ENCODE measurements around the gene NRDE2.
A peak's percentile ranks its signal among the peaks of the same experiment; 100 is the strongest.

The NRDE2 gene

GRCh38 chr14:90295870-90296516 is 35.7 kb downstream of the NRDE2 start:
- DNase-seq: no peak

GRCh38 chr14:90294872-90295271 is 36.9 kb downstream of the NRDE2 start:
- no peak for DNase-seq

DNA sequence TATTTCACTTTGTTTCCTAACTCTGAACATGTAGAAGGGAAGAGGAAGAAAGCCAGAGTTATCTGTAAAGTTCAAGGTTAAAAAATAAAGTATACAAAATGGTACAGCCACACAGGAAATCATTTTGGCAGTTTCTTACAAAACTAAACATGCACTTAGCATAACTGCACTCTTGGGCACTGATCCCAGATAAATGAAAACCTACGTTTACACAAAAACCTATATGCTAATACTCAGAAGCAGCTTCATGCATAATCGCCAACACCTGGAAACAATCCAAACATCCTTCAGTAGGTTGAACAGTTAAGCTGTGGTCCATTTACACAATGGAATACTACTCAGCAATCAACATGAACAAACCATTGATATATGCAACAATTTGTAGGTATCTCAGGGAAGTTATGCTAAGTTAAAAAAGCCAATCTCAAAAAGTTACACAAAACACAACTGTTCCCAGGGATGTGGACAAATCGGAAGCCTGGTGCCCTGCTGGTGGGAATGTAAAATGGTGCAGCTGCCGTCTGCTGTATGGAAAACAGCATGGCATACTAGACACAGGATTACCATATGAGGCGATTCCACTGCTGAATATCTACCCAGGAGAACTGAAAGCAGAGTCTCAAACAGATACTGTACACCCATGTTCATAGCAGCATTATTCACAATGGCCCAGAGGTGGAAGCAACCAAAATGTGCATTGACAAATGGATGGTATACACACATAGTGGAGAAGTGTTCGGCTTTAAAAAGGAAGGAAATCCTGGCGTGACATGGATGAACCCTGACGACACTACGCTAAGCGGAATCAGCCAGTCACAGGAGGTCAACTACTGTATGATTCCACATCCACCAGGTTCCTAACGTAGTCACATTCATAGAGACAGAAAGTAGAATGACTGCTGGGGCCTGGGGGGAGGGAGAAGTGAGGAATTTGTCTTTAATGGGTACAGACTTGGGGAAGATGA is 37.7 kb downstream of the NRDE2 start:
- DNase-seq: no peak

GRCh38 chr14:90291699-90292098 is 40.0 kb downstream of the NRDE2 start:
- DNase-seq: no peak

GRCh38 chr14:90290337-90291011 is 41.3 kb downstream of the NRDE2 start:
- DNase-seq: no peak

DNA sequence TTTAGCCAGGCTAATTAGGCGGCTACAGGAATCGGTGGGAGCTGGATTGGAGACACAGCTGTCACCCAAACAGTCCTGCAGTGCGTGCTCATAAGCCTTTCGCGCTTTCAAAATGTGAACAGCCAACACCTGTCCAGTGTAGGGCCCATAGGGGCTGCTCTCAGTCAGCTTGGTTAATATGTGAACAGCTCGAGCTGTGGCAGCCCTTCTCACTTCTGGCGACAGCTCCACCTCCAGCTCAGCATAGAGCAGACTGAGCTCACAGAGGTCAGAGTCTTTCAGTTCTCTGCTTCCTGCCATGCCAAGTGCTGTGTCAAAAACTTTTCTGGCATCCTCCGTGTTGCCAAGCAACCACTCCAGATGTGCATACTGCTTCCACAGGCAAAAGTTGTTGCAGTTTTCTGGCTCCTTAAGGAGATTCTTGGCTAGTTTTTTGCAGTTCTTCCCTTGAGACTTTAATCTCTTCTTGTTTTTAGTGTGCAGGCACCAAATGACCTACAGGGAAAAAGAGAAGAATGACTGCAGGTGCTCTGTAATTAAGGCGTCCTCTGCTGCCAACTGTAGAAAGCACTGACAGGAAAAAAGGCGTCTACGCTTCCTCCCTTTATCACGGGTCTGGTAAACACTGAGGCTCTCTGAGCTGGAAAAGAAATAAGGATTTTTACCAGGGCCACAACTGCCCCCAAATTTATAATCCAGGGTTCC is 42.9 kb downstream of the NRDE2 start:
- no peak for DNase-seq

DNA sequence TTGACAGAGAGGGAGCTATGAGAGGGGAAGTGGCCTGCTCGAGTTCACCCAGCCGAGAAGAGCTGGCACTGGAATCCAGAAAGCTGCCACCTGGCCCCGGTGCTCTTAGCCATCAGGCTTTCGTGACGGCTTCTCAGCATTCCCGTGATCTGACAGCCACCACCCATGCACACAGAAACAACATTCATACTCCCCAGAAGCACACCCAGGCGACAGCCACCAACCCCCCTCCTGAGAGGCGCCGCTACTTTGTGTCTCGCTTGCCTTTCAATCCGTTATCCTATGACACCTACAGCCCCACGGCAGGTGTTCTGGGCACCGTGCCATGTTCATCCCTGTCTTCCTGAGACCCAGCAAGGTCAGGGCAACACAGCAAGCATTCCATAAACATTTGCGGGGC is 44.0 kb downstream of the NRDE2 start:
- no peak for DNase-seq

GRCh38 chr14:90281756-90282155 is 50.0 kb downstream of the NRDE2 start:
- no peak for DNase-seq

DNA sequence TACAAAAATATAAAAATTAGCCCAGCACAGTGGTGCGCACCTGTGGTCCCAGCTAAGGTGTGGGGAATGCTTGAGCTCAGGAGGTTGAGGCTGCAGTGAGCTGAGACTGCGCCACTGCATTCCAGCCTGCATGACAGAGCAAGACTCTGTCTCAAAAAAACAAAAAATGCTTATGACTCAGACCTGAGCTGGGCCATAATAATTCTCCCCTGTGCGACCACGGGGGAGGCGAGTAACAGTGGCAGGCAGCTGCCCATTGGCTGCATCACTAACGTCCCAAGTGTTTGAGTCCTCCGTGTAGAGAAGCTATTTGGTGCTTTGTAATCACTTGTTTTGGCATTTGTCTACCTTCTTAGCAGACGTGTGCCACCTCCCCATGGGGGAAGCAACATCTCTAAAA is 50.5 kb downstream of the NRDE2 start:
- DNase-seq: no peak

- DNase-seq: no peak
Measured at GRCh38 chr14:90280096-90280495, 51.6 kb downstream of the NRDE2 start.

- no peak for DNase-seq
Measured at GRCh38 chr14:90278199-90279175, 53.3 kb downstream of the NRDE2 start.

DNA sequence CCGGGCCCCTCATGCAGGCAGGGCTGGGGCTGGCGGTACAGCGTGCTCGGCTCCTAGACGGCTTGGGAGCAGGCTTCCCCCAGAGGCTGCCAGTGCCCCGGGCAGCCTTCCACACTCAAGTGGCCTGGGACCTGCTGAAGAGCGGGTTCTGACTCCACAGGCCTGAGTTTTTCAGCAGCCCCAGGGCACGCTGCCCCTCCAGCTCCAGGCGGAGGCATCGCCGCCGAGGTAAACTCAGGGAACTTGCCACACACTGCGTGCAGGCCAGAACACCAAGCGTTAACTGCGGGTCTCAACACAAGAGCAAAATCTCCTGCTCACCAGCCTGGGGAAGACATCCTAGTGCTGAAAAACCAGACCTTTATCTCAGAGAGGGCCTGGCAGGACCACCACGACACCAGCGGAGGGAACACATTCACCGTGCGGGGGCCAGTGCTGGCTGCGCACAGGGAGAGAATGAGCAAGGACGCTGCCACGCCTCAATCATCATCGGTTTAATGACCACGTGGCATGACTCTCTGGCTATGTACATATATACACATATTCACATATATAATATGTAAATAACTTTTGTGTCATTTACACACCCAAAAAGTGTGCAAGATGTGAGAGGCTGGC is 54.1 kb downstream of the NRDE2 start:
- no peak for DNase-seq

DNA sequence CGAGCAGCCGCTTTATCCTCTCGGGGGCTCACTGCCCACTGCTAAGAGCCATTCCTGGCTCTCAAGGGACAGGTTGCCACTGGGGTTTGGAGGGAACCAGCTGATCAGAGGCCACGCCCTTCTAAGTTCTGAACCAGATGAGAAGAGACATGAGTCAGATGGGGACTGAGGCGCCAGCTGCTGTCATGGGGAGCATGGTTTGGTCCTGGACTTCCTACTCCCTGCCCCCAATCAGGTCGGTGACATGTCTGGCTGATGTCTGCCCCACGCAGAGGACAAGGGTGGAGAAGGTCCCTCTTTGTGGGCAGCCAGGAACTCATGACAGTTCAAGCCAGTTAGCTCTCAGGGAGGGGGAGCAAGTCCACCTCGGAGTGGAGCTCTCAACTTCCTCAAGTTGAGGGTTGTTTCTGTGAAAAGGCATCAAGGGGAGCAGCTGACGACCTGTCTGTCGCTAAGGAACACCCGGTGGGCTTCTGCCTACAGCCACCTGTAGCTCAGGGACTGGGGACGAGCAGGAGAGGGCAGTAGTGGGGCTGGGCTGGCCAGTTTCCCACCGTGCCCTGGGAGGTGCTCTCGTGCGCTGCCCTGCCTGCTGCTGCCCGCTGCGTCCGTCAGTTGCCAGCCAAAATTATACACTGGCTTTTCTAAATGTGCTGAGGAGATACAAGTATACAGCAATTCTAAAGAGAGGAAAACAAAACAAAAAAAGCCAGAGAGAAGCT is 54.9 kb downstream of the NRDE2 start:
- no peak for DNase-seq

DNA sequence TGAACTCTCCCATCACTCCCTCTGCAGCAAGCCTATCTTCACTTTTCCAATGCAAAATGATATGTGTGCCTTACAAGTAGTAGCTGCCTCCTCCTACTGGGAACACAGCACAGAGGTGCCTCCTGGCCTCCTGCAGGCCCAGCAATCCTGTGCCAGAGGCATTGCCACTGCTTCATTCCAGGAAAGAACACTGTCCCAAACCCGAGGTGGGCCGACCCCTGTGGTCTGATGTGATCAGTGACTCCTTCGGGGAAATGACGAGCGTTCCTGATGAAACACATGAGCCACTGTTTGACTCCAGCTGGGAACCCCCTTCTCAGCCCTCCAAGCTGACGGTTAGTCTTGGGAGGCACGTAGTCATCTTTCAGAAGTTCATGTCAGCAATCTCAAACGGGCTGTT is 55.9 kb downstream of the NRDE2 start:
- DNase-seq: no peak

DNA sequence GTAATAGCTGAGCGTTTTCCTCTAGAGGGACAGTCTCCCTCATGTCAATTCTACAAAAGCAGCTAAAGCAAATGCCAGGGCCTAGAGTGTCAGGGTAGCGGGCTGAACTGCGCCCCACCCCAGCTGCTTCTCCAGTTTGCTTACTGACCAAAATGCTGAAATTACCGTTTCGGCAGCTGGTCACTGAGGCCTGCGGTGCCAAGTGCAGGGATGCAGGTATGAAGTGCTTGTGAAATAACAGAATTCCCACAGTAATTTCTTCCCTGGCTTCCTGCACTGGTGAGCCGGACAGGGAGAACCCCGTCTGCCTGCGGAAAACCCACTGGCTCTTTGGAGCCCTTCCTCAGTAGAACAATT is 56.3 kb downstream of the NRDE2 start:
- no peak for DNase-seq

GRCh38 chr14:90274808-90275457 is 56.8 kb downstream of the NRDE2 start:
- DNase-seq: no peak

DNA sequence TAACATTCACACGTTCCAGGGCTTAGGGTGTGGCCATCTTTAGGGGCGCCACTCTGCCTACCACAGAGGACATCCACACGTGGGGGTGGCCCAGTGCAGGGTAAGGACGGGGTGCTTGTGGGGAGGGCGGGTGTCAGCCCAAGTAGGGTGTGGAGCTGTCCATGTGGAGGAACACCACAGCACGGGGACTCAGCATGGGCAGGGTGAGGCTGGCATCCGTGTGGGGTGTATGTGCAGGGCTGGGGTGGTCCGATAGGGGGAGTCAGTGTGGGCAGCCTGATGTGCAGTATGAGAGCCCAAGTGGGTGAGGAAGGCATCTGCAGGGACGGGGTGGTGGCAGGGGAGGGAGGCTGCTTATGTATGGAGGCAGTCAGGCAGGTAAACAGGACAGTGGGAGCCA is 57.7 kb downstream of the NRDE2 start:
- peak; percentile 51 for DNase-seq

DNA sequence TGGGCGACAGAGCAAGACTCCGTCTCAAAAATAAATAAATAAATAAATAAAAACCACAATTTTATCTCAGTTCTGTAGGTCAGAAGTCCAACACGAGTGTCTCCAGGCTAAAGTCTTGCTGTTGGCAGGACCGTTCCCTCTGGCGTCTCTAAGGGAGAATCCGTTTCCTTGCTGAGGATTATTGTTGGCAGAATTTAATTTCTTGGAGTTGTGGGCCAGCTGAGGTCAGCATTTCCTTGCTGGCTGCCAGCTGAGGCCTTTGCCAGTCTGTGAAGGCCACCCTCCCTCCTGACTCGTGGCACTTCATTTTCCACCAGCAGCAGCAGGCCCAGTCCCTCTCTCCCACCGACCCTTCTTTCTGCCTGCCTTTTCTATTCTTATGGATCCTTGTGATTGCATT is 58.2 kb downstream of the NRDE2 start:
- DNase-seq: no peak

- no peak for DNase-seq
Measured at GRCh38 chr14:90272523-90272922, 59.2 kb downstream of the NRDE2 start.

GRCh38 chr14:90268420-90268819 is 63.3 kb downstream of the NRDE2 start:
- no peak for DNase-seq

Measured in 8988T (cell line).